C4-2B (cell line): Measurements from ENCODE around the gene PURA.

Experiments
- CTCF ChIP-seq: fragments of 450-650 bp; conservative IDR thresholded peaks from 2 replicates; pipeline ENCODE4 v1.5.1; 2017; ENCODE audit warnings: mild to moderate bottlenecking
- ZFX ChIP-seq: fragments of 450-650 bp; IDR thresholded peaks from 2 replicates; pipeline ENCODE4 v1.6.1; 2017

- TF ChIP-seq CTCF (no peak), ZFX (no peak)
These were observed 3.6 kb downstream of the PURA start for GRCh38 chr5:140117523-140117922.
